ENCODE measurements around the gene SFMBT2.

The SFMBT2 gene

GRCh38 chr10:7410862-7411670 is at the start of gene SFMBT2:
TSS of gene SFMBT2 (minus strand) at chr10:7411034. CDS start at chr10:7381898, 29,136 bp downstream.
- peak; percentile 69 for DNase-seq

- DNase-seq, result no peak
These were observed 49.2 kb upstream of the SFMBT2 start for GRCh38 chr10:7460006-7460405.

GRCh38 chr10:7458556-7458955 is 47.7 kb upstream of the SFMBT2 start:
- DNase-seq, result no peak

- DNase-seq, result no peak
These were observed 46.9 kb upstream of the SFMBT2 start for GRCh38 chr10:7457478-7458316.

GRCh38 chr10:7449063-7449695 is 38.3 kb upstream of the SFMBT2 start:
- DNase-seq, result no peak

- DNase-seq, result no peak
These were observed 34.8 kb upstream of the SFMBT2 start for GRCh38 chr10:7445474-7446185.

GRCh38 chr10:7444551-7445121 is 33.8 kb upstream of the SFMBT2 start:
- DNase-seq, result no peak

GRCh38 chr10:7443036-7443435 is 32.2 kb upstream of the SFMBT2 start:
- no peak for DNase-seq

GRCh38 chr10:7441403-7442147 is 30.7 kb upstream of the SFMBT2 start:
- DNase-seq, result no peak

GRCh38 chr10:7439696-7440095 is 28.9 kb upstream of the SFMBT2 start:
- no peak for DNase-seq

- no peak for DNase-seq
These were observed 27.6 kb upstream of the SFMBT2 start for GRCh38 chr10:7438196-7438986.

- DNase-seq, result no peak
These were observed 25.8 kb upstream of the SFMBT2 start for GRCh38 chr10:7436490-7437100.

GRCh38 chr10:7435674-7436073 is 24.8 kb upstream of the SFMBT2 start:
- no peak for DNase-seq

- DNase-seq, result no peak
These were observed 23.5 kb upstream of the SFMBT2 start for GRCh38 chr10:7434378-7434777.

GRCh38 chr10:7433861-7434260 is 23.0 kb upstream of the SFMBT2 start:
- DNase-seq, result no peak

GRCh38 chr10:7432884-7433726 is 22.3 kb upstream of the SFMBT2 start:
- DNase-seq, result no peak

- DNase-seq, result no peak
These were observed 18.0 kb upstream of the SFMBT2 start for GRCh38 chr10:7428673-7429350.

- no peak for DNase-seq
These were observed 15.5 kb upstream of the SFMBT2 start for GRCh38 chr10:7426349-7426748.

GRCh38 chr10:7425691-7426090 is 14.9 kb upstream of the SFMBT2 start:
- no peak for DNase-seq
